Calu3 (cell line): Measurements from ENCODE around the gene KMT2D. TPM values are rescaled to one million over a fixed set of nuclear protein-coding genes. Genes with fewer than 3 reads are reported as not detected.

Experiments
- BruUV-seq: library from RNA; stranded (reverse); fragments of 400-500 nt; replicated peaks from 2 replicates; lab custom pipeline; 2021; lab: Mats Ljungman, UMichigan
- CTCF ChIA-PET: fragments of 300-600 bp; sonication (Branson Sonifier 250); formaldehyde crosslinking; loops from one replicate; lab custom pipeline; 2022; ENCODE audit warnings: antibody characterized with exemption; lab: Charles Lee
- DNase-seq: peaks from one replicate; pipeline ENCODE4 v3.0.0; 2022
- H3K27ac Mint-ChIP-seq: one replicate; pipeline ENCODE4 v1.8.0; 2022; ENCODE audit warnings: mixed read lengths; ENCODE audit not compliant: unreplicated experiment
- H3K27me3 Mint-ChIP-seq: one replicate; pipeline ENCODE4 v1.8.0; 2022; ENCODE audit warnings: mixed read lengths; ENCODE audit not compliant: unreplicated experiment
- H3K36me3 Mint-ChIP-seq: one replicate; pipeline ENCODE4 v1.8.0; 2022; ENCODE audit warnings: mild to moderate bottlenecking, moderate library complexity, mixed read lengths; ENCODE audit not compliant: insufficient read depth, unreplicated experiment
- H3K4me1 Mint-ChIP-seq: one replicate; pipeline ENCODE4 v1.8.0; 2022; ENCODE audit warnings: mild to moderate bottlenecking, low read depth, mixed read lengths; ENCODE audit not compliant: unreplicated experiment
- H3K4me3 Mint-ChIP-seq: one replicate; pipeline ENCODE4 v1.8.0; 2022; ENCODE audit warnings: mild to moderate bottlenecking, low read depth, moderate library complexity, mixed read lengths; ENCODE audit not compliant: unreplicated experiment
- H3K9me3 Mint-ChIP-seq: one replicate; pipeline ENCODE4 v1.8.0; 2022; ENCODE audit warnings: low read depth, mixed read lengths; ENCODE audit not compliant: unreplicated experiment
- intact Hi-C: fragments of 100-400 bp; cut with micrococcal nuclease; formaldehyde crosslinking; loops from one replicate; pipeline ENCODE4 v1.10.0; 2022; ENCODE audit not compliant: unreplicated experiment
- total RNA-seq: library from RNA; stranded (reverse); gene quantifications from 2 replicates; pipeline ENCODE4 v1.2.3, GENCODE V29; 2022
- TF ChIP-seq, protein P1 (sequence below): fragments of 200-600 bp; IDR thresholded peaks from one replicate; pipeline ENCODE4 v1.8.0; 2022; ENCODE audit warnings: antibody characterized with exemption; ENCODE audit not compliant: unreplicated experiment

KMT2D gene
- total RNA-seq, 1 experiment from 2014 or later: 72.9 TPM

DNA sequence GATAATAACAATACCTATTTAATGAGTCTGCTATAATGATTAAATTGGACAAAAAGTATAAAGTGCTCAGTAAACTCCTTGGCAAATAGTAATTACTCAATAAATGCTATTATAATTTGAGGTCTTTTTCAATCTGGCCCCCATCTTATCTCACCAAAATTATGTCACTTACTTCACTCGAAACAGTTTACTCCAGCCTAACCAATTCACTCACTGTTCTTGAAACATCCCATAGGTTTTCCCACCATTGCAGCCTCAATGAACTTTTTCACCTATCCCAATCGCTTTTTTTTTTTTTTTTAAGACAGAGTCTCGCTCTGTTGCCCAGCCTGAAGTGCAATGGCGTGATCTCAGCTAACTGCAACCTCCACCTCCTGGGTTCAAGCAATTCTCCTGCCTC, 24.6 kb downstream of the KMT2D start:
- Mint-ChIP-seq H3K4me1 (no peaks in the 10 kb centered on the region), H3K36me3 (peaks cover 51% of the 10 kb centered on the region), H3K27me3 (no peaks in the 10 kb centered on the region), H3K27ac (no peak overlapping the region), H3K4me3 (no peak overlapping the region), H3K9me3 (no peaks in the 10 kb centered on the region)
- no peak for DNase-seq
- intact Hi-C loops: no loop called here
- no TSS peak for BruUV-seq
- TF ChIP-seq, protein P1, sequence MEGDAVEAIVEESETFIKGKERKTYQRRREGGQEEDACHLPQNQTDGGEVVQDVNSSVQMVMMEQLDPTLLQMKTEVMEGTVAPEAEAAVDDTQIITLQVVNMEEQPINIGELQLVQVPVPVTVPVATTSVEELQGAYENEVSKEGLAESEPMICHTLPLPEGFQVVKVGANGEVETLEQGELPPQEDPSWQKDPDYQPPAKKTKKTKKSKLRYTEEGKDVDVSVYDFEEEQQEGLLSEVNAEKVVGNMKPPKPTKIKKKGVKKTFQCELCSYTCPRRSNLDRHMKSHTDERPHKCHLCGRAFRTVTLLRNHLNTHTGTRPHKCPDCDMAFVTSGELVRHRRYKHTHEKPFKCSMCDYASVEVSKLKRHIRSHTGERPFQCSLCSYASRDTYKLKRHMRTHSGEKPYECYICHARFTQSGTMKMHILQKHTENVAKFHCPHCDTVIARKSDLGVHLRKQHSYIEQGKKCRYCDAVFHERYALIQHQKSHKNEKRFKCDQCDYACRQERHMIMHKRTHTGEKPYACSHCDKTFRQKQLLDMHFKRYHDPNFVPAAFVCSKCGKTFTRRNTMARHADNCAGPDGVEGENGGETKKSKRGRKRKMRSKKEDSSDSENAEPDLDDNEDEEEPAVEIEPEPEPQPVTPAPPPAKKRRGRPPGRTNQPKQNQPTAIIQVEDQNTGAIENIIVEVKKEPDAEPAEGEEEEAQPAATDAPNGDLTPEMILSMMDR: no peak
- CTCF ChIA-PET: interaction anchor here (0.6 to 0.7 kb wide), 3 partner anchors 214 to 1264 kb away, joined by 3 read pairs; no protein-coding TSS in a partner anchor

DNA sequence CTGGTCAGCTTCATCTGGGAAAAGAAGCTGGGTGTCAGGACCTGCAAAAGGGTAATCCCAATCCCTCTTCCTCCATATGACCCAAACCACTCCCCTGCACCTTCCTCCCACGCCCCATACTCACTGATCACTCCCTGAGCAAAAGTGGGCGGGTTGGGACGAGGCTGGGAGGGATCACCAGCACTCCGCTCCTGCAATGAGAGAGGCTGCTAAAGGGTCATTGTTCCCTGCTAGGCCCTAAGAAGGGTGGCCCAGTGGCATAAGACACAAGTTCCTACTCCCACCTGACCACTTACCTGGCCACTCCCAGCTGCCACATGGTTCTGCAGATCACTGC, 26.3 kb downstream of the KMT2D start:
- Mint-ChIP-seq H3K36me3 (peaks cover 44% of the 10 kb centered on the region), H3K4me1 (no peaks in the 10 kb centered on the region), H3K4me3 (no peak overlapping the region), H3K27ac (no peak overlapping the region), H3K27me3 (no peaks in the 10 kb centered on the region), H3K9me3 (no peaks in the 10 kb centered on the region)
- DNase-seq: no peak
- TF ChIP-seq, protein P1: no peak
- no TSS peak for BruUV-seq
- CTCF ChIA-PET: no interaction called here
- intact Hi-C loops: no loop called here

DNA sequence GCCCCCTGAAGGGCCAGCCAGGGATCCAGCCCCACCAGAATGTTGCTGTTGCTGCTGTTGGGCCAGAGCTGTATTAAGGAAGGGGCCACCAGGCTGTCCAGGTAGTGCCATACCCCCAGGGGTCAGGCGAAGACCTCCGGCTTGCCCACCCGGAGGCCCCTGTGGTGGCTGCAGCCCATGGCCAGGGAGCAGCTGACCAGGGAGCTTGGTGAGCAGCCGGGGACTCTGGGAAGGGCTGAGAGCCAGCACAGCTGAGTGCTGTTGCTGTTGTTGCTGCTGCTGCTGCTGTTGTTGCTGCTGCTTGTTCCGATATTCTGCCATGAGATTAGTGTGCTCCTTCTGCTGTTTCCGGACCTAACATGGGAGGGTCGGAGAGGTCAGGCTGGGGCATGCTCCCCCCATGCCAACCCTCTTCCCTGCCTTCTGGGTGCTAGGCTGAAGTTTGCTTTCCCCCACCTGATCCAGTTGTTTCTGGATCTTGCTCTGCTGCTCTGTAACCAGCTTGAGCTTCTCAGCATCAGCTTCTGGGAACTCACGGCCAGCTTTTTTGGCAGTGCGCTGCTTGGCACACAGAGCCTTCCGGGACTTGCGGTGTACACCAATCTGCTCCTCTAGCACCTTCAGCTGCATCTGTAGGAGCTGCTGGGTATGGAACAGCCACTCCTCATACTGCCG, 26.8 kb downstream of the KMT2D start:
- Mint-ChIP-seq H3K4me1 (no peaks in the 10 kb centered on the region), H3K36me3 (peaks cover 40% of the 10 kb centered on the region), H3K27ac (no peak overlapping the region), H3K9me3 (no peaks in the 10 kb centered on the region), H3K27me3 (no peaks in the 10 kb centered on the region), H3K4me3 (no peak overlapping the region)
- intact Hi-C loops: no loop called here
- no TSS peak for BruUV-seq
- TF ChIP-seq, protein P1: no peak
- CTCF ChIA-PET: interaction anchor here (0.6 kb wide), 1 partner anchor 426 kb away, joined by 3 read pairs; no protein-coding TSS in a partner anchor
- no peak for DNase-seq

DNA sequence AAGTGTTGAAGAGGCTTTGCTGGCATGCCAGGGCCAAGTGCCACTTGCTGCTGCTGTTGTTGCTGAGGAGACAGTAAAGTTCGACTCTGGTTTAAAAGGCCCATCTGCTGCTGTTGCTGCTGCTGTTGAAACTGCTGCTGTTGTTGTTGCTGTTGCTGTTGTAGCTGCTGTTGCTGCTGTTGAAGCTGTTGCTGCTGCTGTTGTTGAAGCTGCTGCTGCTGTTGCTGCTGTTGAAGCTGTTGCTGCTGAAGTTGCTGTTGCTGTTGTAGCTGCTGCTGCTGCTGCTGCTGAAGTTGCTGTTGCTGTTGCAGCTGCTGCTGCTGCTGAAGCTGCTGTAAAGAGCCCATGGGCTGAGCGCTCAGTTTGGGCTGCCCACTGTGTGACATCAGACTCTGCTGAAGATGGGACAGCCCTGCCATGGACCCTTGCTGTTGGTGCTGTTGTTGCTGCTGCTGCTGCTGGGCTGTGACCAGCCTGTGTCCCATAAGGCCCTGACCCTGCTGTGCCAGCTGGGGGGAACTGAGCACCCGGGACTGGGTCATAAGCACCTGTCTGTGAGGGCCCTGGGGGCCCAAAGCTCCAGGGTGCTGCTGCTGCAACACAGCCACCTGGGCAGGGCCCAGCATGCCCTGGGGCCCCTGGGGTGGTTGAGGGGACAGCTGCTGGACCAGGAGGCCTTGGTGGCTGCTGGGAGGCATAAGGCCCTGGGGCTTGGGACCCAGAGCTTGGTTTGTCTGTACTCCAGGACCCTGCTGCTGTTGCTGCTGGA, 27.7 kb downstream of the KMT2D start:
- no TSS peak for BruUV-seq
- H3K36me3 Mint-ChIP-seq: peaks cover 35% of the 10 kb centered on the region
- H3K9me3 Mint-ChIP-seq: no peaks in the 10 kb centered on the region
- no peaks in the 10 kb centered on the region for H3K4me1 Mint-ChIP-seq
- intact Hi-C loops: no loop called here
- DNase-seq: no peak
- no peak overlapping the region for H3K27ac Mint-ChIP-seq
- TF ChIP-seq, protein P1: no peak
- H3K27me3 Mint-ChIP-seq: no peaks in the 10 kb centered on the region
- CTCF ChIA-PET: interaction anchor here (0.6 to 0.7 kb wide), 2 partner anchors 15 to 427 kb away, joined by 3 to 4 read pairs; no protein-coding TSS in a partner anchor
- H3K4me3 Mint-ChIP-seq: no peak overlapping the region
